ENCODE results near the gene CEP112.
A peak's percentile ranks its signal among the peaks of the same experiment; 100 is the strongest.

Gene CEP112

GRCh38 chr17:66063686-66064085, 128.2 kb downstream of the CEP112 start:
- DNase-seq = no peak

- DNase-seq = no peak
Observed at GRCh38 chr17:66056148-66056547, 135.8 kb downstream of the CEP112 start.

- DNase-seq = no peak
Observed at GRCh38 chr17:66054242-66054641, 137.7 kb downstream of the CEP112 start.

GRCh38 chr17:66044083-66044482, 147.8 kb downstream of the CEP112 start:
- DNase-seq = no peak

- no peak for DNase-seq
Observed at GRCh38 chr17:66043419-66043818, 148.5 kb downstream of the CEP112 start.

- DNase-seq = no peak
Observed at GRCh38 chr17:66040402-66040801, 151.5 kb downstream of the CEP112 start.

GRCh38 chr17:66038125-66038524, 153.8 kb downstream of the CEP112 start:
- DNase-seq = no peak

- no peak for DNase-seq
Observed at GRCh38 chr17:66037221-66037620, 154.7 kb downstream of the CEP112 start.

- no peak for DNase-seq
Observed at GRCh38 chr17:66032082-66032712, 159.7 kb downstream of the CEP112 start.

GRCh38 chr17:66025551-66025950, 166.4 kb downstream of the CEP112 start:
- no peak for DNase-seq

- no peak for DNase-seq
Observed at GRCh38 chr17:66021757-66022156, 170.2 kb downstream of the CEP112 start.

- no peak for DNase-seq
Observed at GRCh38 chr17:66018786-66019185, 173.1 kb downstream of the CEP112 start.

GRCh38 chr17:66016231-66016630, 175.7 kb downstream of the CEP112 start:
- no peak for DNase-seq

GRCh38 chr17:66008680-66009079, 183.3 kb downstream of the CEP112 start:
- DNase-seq = no peak

- no peak for DNase-seq
Observed at GRCh38 chr17:66006654-66007053, 185.3 kb downstream of the CEP112 start.

GRCh38 chr17:66002812-66003211, 189.1 kb downstream of the CEP112 start:
- no peak for DNase-seq

GRCh38 chr17:66002063-66002585, 189.8 kb downstream of the CEP112 start:
- no peak for DNase-seq

- no peak for DNase-seq
Observed at GRCh38 chr17:66000216-66000615, 191.7 kb downstream of the CEP112 start.

GRCh38 chr17:65998675-65999074, 193.3 kb downstream of the CEP112 start:
- no peak for DNase-seq

- no peak for DNase-seq
Observed at GRCh38 chr17:65994679-65995078, 197.3 kb downstream of the CEP112 start.

GRCh38 chr17:65994114-65994513, 197.8 kb downstream of the CEP112 start:
- DNase-seq = no peak

- DNase-seq = no peak
Observed at GRCh38 chr17:65990593-65990992, 201.3 kb downstream of the CEP112 start.

GRCh38 chr17:65988451-65988850, 203.5 kb downstream of the CEP112 start:
- no peak for DNase-seq

GRCh38 chr17:65987988-65988387, 203.9 kb downstream of the CEP112 start:
- peak; percentile 15 for DNase-seq

GRCh38 chr17:65985571-65985970, 206.4 kb downstream of the CEP112 start:
- no peak for DNase-seq

All from NCI-H2081 treated with DMSO at 0.1 percent for 48 hours (cell line).